Osteoblast (primary cell): ENCODE data around the gene ZC3HAV1L. TPM values are rescaled to one million over a fixed set of nuclear protein-coding genes. Genes with fewer than 3 reads are reported as not detected.
"Not testable (repeated sequence)": the region's sequence is repeated elsewhere in the genome, so short reads cannot be mapped to it uniquely, and the experiment has no call there.

ENCODE experiments used
- DNase-seq: peaks from one replicate; pipeline ENCODE4 v3.0.0; 2011; ENCODE audit warnings: low spot score, mixed read lengths; ENCODE audit not compliant: insufficient read length; ENCODE audit errors: missing footprints
- H2AFZ ChIP-seq: 2 replicates; pipeline ENCODE4 v1.6.0; 2011; ENCODE audit warnings: mild to moderate bottlenecking, low read length
- H3K27ac ChIP-seq: 2 replicates; pipeline ENCODE4 v1.5.1; 2011; ENCODE audit warnings: mild to moderate bottlenecking, low read depth, low read length, moderate library complexity
- H3K27me3 ChIP-seq: 2 replicates; pipeline ENCODE4 v1.6.0; 2012; ENCODE audit warnings: mild to moderate bottlenecking, control low read depth, inconsistent platforms, low read length, moderate library complexity; ENCODE audit not compliant: insufficient read depth
- H3K36me3 ChIP-seq: 2 replicates; pipeline ENCODE4 v1.5.1; 2011; ENCODE audit warnings: mild to moderate bottlenecking, low read length, control low read depth, moderate library complexity; ENCODE audit not compliant: insufficient read depth
- H3K4me1 ChIP-seq: 2 replicates; pipeline ENCODE4 v1.5.1; 2011; ENCODE audit warnings: mild to moderate bottlenecking, low read length, control low read depth, moderate library complexity; ENCODE audit not compliant: insufficient read depth
- H3K4me2 ChIP-seq: 2 replicates; pipeline ENCODE4 v1.6.0; 2011; ENCODE audit warnings: mild to moderate bottlenecking, low read length; ENCODE audit not compliant: insufficient read depth
- H3K4me3 ChIP-seq: fragments of 200-600 bp; sonication (generic); 3 replicates; pipeline ENCODE4 v1.5.1; 2012; ENCODE audit warnings: mild to moderate bottlenecking, low read length, inconsistent platforms; ENCODE audit not compliant: insufficient read depth
- H3K79me2 ChIP-seq: 2 replicates; pipeline ENCODE4 v1.6.0; 2012; ENCODE audit warnings: mild to moderate bottlenecking, low read length, control low read depth, inconsistent platforms; ENCODE audit not compliant: insufficient read depth
- H3K9me3 ChIP-seq: 2 replicates; pipeline ENCODE4 v1.5.1; 2011; ENCODE audit warnings: low read depth, low read length, control low read depth
- H4K20me1 ChIP-seq: 2 replicates; pipeline ENCODE4 v1.6.0; 2012; ENCODE audit warnings: mild to moderate bottlenecking, low read length, control low read depth; ENCODE audit not compliant: insufficient read depth
- total RNA-seq: library from RNA; depleted of rRNA; stranded (reverse); fragments of >200 nt; gene quantifications from 2 replicates; pipeline ENCODE4 v1.2.3, GENCODE V29; 2012
- TF ChIP-seq, protein P1 (sequence below): IDR thresholded peaks from 2 replicates; pipeline ENCODE4 v1.5.1; 2011; ENCODE audit warnings: mild to moderate bottlenecking, low read depth, low read length, moderate library complexity; ENCODE audit errors: extremely low read depth

ZC3HAV1L gene
- total RNA-seq, 1 donor = 17.4 TPM

DNA sequence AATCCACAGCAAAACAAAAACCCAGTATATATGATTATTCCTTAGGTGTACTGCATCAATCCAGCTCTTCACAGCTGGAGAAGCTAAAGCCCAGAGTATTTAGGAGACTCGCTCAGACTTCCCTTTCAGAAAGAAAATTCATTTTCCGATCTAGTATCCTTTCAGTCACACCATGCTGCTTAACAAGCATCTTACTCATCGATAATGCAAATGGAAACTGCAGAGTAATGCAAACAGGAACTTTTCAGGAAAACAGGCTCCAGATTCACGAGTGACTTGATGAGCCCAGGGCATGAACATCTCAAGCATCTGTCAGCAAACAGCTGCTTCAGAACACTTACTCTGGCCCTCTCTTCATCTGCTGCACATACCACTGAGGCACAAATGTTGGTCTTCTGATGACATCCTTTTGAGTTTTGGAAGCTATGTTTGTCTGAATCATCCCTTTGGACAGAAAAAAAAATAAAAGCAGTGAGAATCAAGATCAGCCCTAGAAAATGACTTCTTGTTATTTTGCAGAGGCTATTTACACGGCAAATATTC is 24.9 kb upstream of the ZC3HAV1L start:
- no peak overlapping the region for H3K4me3 ChIP-seq
- TF ChIP-seq, protein P1, sequence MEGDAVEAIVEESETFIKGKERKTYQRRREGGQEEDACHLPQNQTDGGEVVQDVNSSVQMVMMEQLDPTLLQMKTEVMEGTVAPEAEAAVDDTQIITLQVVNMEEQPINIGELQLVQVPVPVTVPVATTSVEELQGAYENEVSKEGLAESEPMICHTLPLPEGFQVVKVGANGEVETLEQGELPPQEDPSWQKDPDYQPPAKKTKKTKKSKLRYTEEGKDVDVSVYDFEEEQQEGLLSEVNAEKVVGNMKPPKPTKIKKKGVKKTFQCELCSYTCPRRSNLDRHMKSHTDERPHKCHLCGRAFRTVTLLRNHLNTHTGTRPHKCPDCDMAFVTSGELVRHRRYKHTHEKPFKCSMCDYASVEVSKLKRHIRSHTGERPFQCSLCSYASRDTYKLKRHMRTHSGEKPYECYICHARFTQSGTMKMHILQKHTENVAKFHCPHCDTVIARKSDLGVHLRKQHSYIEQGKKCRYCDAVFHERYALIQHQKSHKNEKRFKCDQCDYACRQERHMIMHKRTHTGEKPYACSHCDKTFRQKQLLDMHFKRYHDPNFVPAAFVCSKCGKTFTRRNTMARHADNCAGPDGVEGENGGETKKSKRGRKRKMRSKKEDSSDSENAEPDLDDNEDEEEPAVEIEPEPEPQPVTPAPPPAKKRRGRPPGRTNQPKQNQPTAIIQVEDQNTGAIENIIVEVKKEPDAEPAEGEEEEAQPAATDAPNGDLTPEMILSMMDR = no peak
- H3K27me3 ChIP-seq = no peaks in the 10 kb centered on the region
- peaks cover 9% of the 10 kb centered on the region for H3K4me1 ChIP-seq
- DNase-seq = no peak
- no peaks in the 10 kb centered on the region for H3K79me2 ChIP-seq
- H3K27ac ChIP-seq = no peak overlapping the region
- peaks cover 28% of the 10 kb centered on the region for H3K36me3 ChIP-seq
- H3K4me2 ChIP-seq = no peak overlapping the region
- no peak overlapping the region for H2AFZ ChIP-seq
- H3K9me3 ChIP-seq = no peaks in the 10 kb centered on the region
- H4K20me1 ChIP-seq = no peaks in the 10 kb centered on the region

DNA sequence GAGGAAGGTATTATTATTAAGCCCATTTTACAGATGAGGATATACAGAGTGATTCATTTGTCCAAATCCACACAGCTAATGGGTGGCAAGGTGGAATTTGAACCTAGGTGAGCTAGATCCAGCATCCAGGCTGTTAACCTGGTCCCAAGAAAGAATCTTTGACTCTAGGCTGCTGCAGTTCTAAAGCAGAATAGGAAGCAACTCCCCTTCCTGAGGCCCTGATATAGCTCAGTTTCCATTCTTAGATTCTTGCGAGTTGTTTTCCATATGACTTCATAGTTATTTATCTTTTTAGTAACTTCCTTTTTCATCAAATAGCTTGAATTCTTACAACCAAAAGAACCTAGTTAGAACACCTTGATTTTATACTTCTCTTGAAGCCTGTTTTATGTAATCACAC is 24.1 kb upstream of the ZC3HAV1L start:
- H3K79me2 ChIP-seq = no peaks in the 10 kb centered on the region
- no peaks in the 10 kb centered on the region for H3K27me3 ChIP-seq
- H3K4me2 ChIP-seq = no peak overlapping the region
- no peak overlapping the region for H2AFZ ChIP-seq
- H3K9me3 ChIP-seq = no peaks in the 10 kb centered on the region
- peaks cover 28% of the 10 kb centered on the region for H3K36me3 ChIP-seq
- H4K20me1 ChIP-seq = no peaks in the 10 kb centered on the region
- peaks cover 9% of the 10 kb centered on the region for H3K4me1 ChIP-seq
- TF ChIP-seq, protein P1 = no peak
- no peak overlapping the region for H3K4me3 ChIP-seq
- no peak for DNase-seq
- no peak overlapping the region for H3K27ac ChIP-seq

DNA sequence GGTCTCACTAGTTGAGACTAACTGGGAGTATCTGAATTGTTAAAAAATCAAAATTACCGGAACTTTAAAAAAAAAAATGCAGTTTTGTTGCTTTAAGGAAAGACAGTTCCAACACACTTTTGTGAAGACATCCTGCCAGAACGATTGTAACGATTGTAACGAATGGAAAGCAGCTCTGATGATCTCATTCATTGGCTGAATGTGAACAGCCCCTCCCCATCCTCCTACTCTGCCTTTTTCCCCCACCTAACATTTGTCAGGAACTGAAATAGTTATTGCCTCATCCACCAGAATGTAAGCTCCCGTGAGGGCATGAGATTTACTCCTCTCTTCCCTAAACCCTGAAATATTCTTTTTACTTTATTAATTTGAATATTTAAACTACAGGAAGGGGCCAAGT is 23.1 kb upstream of the ZC3HAV1L start:
- Histone ChIP-seq H3K27ac (no peak overlapping the region), H4K20me1 (no peaks in the 10 kb centered on the region), H3K4me2 (no peak overlapping the region), H3K4me1 (peaks cover 9% of the 10 kb centered on the region), H3K79me2 (no peaks in the 10 kb centered on the region), H2AFZ (no peak overlapping the region), H3K4me3 (no peak overlapping the region), H3K36me3 (peaks cover 27% of the 10 kb centered on the region), H3K27me3 (no peaks in the 10 kb centered on the region), H3K9me3 (no peaks in the 10 kb centered on the region)
- DNase-seq = no peak
- TF ChIP-seq, protein P1 = no peak

DNA sequence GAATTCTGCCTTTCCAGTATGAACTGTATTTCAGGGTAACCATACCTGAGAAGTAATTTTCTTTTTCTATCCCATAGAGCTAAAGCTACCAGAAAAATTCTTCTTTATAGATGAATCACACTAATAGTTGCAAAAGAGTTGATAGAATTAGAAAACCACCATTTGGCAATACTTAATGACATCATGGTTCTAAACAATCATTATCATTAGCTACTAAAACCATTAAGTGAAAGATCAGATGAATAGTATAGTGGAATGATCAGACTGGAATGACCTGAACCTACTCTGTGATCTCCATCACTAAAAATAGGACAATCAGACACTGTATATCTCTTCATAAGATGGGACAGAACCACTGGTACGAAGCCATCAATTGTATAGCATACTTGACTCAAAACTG is 19.8 kb upstream of the ZC3HAV1L start:
- TF ChIP-seq, protein P1 = no peak
- Histone ChIP-seq H3K36me3 (peaks cover 36% of the 10 kb centered on the region), H3K79me2 (no peaks in the 10 kb centered on the region), H3K4me1 (no peaks in the 10 kb centered on the region), H2AFZ (no peak overlapping the region), H3K27me3 (no peaks in the 10 kb centered on the region), H4K20me1 (no peaks in the 10 kb centered on the region), H3K9me3 (no peaks in the 10 kb centered on the region), H3K4me2 (no peak overlapping the region), H3K27ac (no peak overlapping the region), H3K4me3 (no peak overlapping the region)
- DNase-seq = no peak

DNA sequence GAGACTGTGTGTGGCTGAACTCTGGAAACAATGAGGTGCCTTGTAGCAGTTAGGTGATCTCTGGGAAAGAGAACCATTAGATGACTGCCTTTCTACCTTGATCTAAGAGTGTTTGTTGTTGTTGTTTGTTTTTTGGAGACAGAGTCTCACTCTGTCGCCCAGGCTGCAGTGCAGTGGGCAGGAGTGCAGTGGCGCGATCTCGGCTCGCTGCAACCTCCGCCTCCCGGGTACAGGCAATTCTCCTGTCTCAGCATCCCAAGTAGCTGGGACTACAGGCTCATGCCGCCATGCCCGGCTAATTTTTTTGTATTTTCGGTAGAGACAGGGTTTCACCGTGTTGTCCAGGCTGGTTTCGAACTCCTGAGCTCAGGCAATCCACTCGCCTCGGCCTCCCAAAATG is 18.8 kb upstream of the ZC3HAV1L start:
- DNase-seq, H3K4me2 ChIP-seq, H2AFZ ChIP-seq, H3K27ac ChIP-seq, H3K4me1 ChIP-seq, H3K9me3 ChIP-seq, H3K79me2 ChIP-seq, H3K27me3 ChIP-seq, H3K4me3 ChIP-seq, H4K20me1 ChIP-seq: not testable (repeated sequence)
- peaks cover 40% of the 10 kb centered on the region for H3K36me3 ChIP-seq
